H1 (cell line): ENCODE results near the gene CENATAC. TPM values are rescaled to one million over a fixed set of nuclear protein-coding genes. Genes with fewer than 3 reads are reported as not detected.

Experiments used
- ASH2L ChIP-seq: fragments of 200-600, 300-600 bp; sonication (generic); IDR thresholded peaks from one replicate; pipeline ENCODE4 v1.7.1; 2017; ENCODE audit warnings: low read length
- BACH1 ChIP-seq: IDR thresholded peaks from 2 replicates; pipeline ENCODE4 v1.6.1; 2012; ENCODE audit warnings: low read length, improper control_type of control experiment
- BCL11A ChIP-seq, 2 experiments: IDR thresholded peaks; one replicate each; pipeline ENCODE4 v1.6.1; 2011; ENCODE audit warnings: low read depth in 2 of 2, low read length in 2 of 2, mild to moderate bottlenecking in 2 of 2
- CBX8 ChIP-seq: fragments of 300-800, 300-1000 bp; sonication (generic); IDR thresholded peaks from 2 replicates; pipeline ENCODE4 v1.7.1; 2016; ENCODE audit warnings: low read depth, low read length, borderline replicate concordance
- CHD1 ChIP-seq: IDR thresholded peaks from 2 replicates; pipeline ENCODE4 v1.6.1; 2012; ENCODE audit warnings: low read depth, low read length, improper control_type of control experiment
- CTBP2 ChIP-seq: IDR thresholded peaks from 2 replicates; pipeline ENCODE4 v1.7.0; 2011; ENCODE audit warnings: borderline replicate concordance, mild to moderate bottlenecking, moderate library complexity, mixed read lengths, low read length; ENCODE audit not compliant: insufficient read depth, insufficient read length
- EGR1 ChIP-seq: IDR thresholded peaks from 2 replicates; pipeline ENCODE4 v1.6.1; 2011; ENCODE audit warnings: low read depth, low read length, borderline replicate concordance
- EZH2 ChIP-seq: fragments of 200-600 bp; sonication (generic); IDR thresholded peaks from 2 replicates; pipeline ENCODE4 v1.7.1; 2012; ENCODE audit warnings: low read depth, mild to moderate bottlenecking, moderate library complexity, low read length, inconsistent platforms; ENCODE audit not compliant: severe bottlenecking
- GABPA ChIP-seq: IDR thresholded peaks from 2 replicates; pipeline ENCODE4 v1.6.1; 2011; ENCODE audit warnings: mild to moderate bottlenecking, low read length, moderate library complexity, borderline replicate concordance; ENCODE audit not compliant: insufficient read depth
- JUN ChIP-seq: IDR thresholded peaks from 2 replicates; pipeline ENCODE4 v1.6.1; 2011; ENCODE audit warnings: low read depth, mild to moderate bottlenecking, improper control_type of control experiment, low read length
- MAFK ChIP-seq: IDR thresholded peaks from 2 replicates; pipeline ENCODE4 v1.6.1; 2012; ENCODE audit warnings: low read depth, mild to moderate bottlenecking, improper control_type of control experiment, low read length
- POLR2AphosphoS5 ChIP-seq: IDR thresholded peaks from 2 replicates; pipeline ENCODE4 v1.6.1; 2011; ENCODE audit warnings: low read depth, low read length
- POU5F1 ChIP-seq: IDR thresholded peaks from 2 replicates; pipeline ENCODE4 v1.6.1; 2011; ENCODE audit warnings: low read depth, mild to moderate bottlenecking, low read length, moderate library complexity
- RFX5 ChIP-seq: IDR thresholded peaks from 2 replicates; pipeline ENCODE4 v1.6.1; 2011; ENCODE audit warnings: low read depth, low read length, improper control_type of control experiment, borderline replicate concordance
- RNF2 ChIP-seq: fragments of 200-900, 300-1000 bp; sonication (generic); IDR thresholded peaks from 2 replicates; pipeline ENCODE4 v1.7.1; 2016; ENCODE audit warnings: borderline replicate concordance, low read depth, mild to moderate bottlenecking, antibody characterized with exemption, low read length; ENCODE audit not compliant: poor library complexity, severe bottlenecking; ENCODE audit errors: missing control alignments
- SAP30 ChIP-seq: fragments of 300-600 bp; sonication (generic); IDR thresholded peaks from 2 replicates; pipeline ENCODE4 v1.7.1; 2012; ENCODE audit warnings: low read length, moderate library complexity, mild to moderate bottlenecking, inconsistent platforms; ENCODE audit not compliant: insufficient read depth, insufficient replicate concordance
- SIRT6 ChIP-seq: IDR thresholded peaks from one replicate; pipeline ENCODE4 v1.7.1; 2012; ENCODE audit warnings: low read length, inconsistent platforms
- SP1 ChIP-seq: IDR thresholded peaks from 2 replicates; pipeline ENCODE4 v1.6.1; 2011; ENCODE audit warnings: low read depth, low read length
- SP4 ChIP-seq: IDR thresholded peaks from 2 replicates; pipeline ENCODE4 v1.6.1; 2012; ENCODE audit warnings: low read length, inconsistent platforms
- TAF1 ChIP-seq: IDR thresholded peaks from 2 replicates; pipeline ENCODE4 v1.6.1; 2011; ENCODE audit warnings: mild to moderate bottlenecking, low read depth, low read length
- TBP ChIP-seq: IDR thresholded peaks from 2 replicates; pipeline ENCODE4 v1.6.1; 2011; ENCODE audit warnings: low read depth, low read length, improper control_type of control experiment
- YY1 ChIP-seq: IDR thresholded peaks from 2 replicates; pipeline ENCODE4 v1.6.1; 2011; ENCODE audit warnings: low read depth, mild to moderate bottlenecking, low read length
- polyA plus RNA-seq, 7 experiments: library from polyadenylated mRNA; depleted of rRNA in 3 of 7; stranded (reverse) in 5 of 7; unstranded in 2 of 7; fragments of >200 nt in 5 of 7; fragments of 200-250 nt in 2 of 7; gene quantifications; 1 replicate in 5 of 7; 2 replicates in 1 of 7; 4 replicates in 1 of 7; pipeline versions ENCODE4 v1.2.1 to v1.2.3, GENCODE V29; 2011 to 2013; ENCODE audit warnings: missing spikeins in 2 of 7, mixed read lengths in 2 of 7
- total RNA-seq: library from RNA; stranded (reverse); fragmentation: NEBNext Ultra II Directional; extraction: Animal tissue kit (Norgen Biotek cat#: 25700); gene quantifications from 2 replicates; pipeline ENCODE4 v1.2.1, GENCODE V29; 2021
- TF ChIP-seq, protein P1 (sequence below): IDR thresholded peaks from 2 replicates; pipeline ENCODE4 v1.6.1; 2011; ENCODE audit warnings: low read length, improper control_type of control experiment
- TF ChIP-seq, protein P2 (sequence below): IDR thresholded peaks from 2 replicates; pipeline ENCODE4 v1.6.1; 2011; ENCODE audit warnings: low read depth, mild to moderate bottlenecking, low read length; ENCODE audit not compliant: insufficient read depth

The CENATAC gene
- total and polyA plus RNA-seq, 2 of the 8 experiments (the other 6 are each of a cell fraction or from before 2014, with no cell fraction given): 22.7 to 36.4 TPM

DNA sequence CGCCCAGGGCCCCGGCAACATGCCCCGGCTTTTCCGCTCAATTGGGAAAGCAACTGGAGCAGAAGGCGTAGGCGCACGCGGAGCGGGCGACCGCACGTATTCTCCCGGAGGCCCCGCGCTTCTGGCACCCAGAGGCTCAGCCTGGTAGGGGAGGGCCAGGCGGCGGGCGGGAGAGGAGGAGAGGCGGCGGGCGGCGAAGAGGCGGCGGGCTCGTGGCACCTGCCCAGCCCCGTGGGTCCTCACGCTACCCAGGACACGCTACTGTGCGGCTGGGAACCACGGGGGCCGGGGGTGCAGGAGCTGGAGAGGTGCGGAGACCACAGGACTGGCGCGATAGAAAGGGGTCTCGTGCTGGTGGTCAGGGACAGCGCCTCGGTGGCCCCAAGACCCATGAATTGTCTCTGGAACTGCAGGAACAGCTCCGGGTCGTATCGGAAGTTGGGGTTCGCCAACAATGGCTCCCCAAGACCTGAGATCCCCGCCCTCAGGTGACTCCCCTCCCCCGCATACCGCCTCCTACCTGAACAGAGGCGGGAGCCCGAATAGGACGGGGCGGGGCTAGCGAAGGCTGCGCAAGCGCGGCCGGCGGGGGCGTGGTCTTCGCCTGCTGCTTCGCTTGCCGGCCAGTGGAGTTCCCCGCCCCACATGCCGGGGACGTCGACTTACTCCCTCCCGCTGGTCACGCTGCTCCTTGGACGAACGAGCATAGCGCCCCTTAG is 32.5 kb downstream of the CENATAC start, which contains the start of gene SLC37A4 (continued):
- TF ChIP-seq, protein P1, sequence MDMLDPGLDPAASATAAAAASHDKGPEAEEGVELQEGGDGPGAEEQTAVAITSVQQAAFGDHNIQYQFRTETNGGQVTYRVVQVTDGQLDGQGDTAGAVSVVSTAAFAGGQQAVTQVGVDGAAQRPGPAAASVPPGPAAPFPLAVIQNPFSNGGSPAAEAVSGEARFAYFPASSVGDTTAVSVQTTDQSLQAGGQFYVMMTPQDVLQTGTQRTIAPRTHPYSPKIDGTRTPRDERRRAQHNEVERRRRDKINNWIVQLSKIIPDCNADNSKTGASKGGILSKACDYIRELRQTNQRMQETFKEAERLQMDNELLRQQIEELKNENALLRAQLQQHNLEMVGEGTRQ: peak; percentile 57
- TF ChIP-seq EGR1 (peak; percentile 82; the same call in 1 of the 2 replicates), YY1 (no peak), RNF2 (no peak), SP1 (peak; percentile 68; the same call in 1 of the 2 replicates), SP4 (peak; percentile 92), EZH2 (no peak), ASH2L (peak; percentile 67), POU5F1 (no peak), CTBP2 (no peak), CHD1 (no peak), BCL11A (IDR thresholded peaks at IDR 0.05; ENCODE audit: low read depth in 2 of 2, low read length in 2 of 2) (no peak), CBX8 (no peak), JUN (no peak), SAP30 (no peak), MAFK (no peak), TAF1 (peak; percentile 59), BACH1 (no peak), SIRT6 (no peak), TBP (no peak; the same call in 1 of the 2 replicates), POLR2AphosphoS5 (peak; percentile 29), GABPA (no peak), RFX5 (no peak)
- TF ChIP-seq, protein P2, sequence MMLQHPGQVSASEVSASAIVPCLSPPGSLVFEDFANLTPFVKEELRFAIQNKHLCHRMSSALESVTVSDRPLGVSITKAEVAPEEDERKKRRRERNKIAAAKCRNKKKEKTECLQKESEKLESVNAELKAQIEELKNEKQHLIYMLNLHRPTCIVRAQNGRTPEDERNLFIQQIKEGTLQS: peak; percentile 26; the same call in 1 of the 2 replicates
